Cardiac fibroblast (primary cell): ENCODE data around the gene PDE1C.

ENCODE experiments used
- DNase-seq, 2 donors: peaks; one replicate each; pipeline versions ENCODE4 v3.0.0 to v3.0.0-alpha.2; 2010; ENCODE audit warnings: low read depth in 2 of 2
- H3K4me3 ChIP-seq, 2 donors: replicated peaks in 1 of 2; 1 replicate in 1 of 2; 2 replicates in 1 of 2; pipeline ENCODE4 v1.5.1; 2011; ENCODE audit warnings: low read depth in 2 of 2, low read length in 2 of 2, mild to moderate bottlenecking in 2 of 2, moderate library complexity in 1 of 2
- TF ChIP-seq, protein P1 (sequence below): IDR thresholded peaks from one replicate; pipeline ENCODE4 v1.5.1; 2011; ENCODE audit warnings: low read depth, mild to moderate bottlenecking, low read length, inconsistent platforms

Gene PDE1C

DNA sequence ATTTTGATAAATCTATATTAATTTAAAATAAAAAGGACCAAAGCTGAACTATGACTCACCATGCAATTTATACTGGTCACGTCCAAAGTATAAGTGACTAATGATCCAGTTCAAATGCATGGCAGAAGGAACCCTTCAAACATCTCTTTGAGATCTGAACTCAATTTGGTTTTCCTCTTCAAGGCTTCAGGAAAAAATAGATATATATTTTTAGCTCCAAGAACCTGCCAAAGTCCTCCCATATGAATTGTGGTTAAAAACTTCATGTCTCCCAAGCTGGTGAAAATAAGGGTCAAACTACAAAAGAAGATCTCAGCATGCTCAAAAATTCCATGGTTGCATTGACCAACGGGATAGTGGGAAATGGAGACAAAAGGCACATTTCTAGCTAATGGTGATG, 34.6 kb upstream of the PDE1C start:
- TF ChIP-seq, protein P1, sequence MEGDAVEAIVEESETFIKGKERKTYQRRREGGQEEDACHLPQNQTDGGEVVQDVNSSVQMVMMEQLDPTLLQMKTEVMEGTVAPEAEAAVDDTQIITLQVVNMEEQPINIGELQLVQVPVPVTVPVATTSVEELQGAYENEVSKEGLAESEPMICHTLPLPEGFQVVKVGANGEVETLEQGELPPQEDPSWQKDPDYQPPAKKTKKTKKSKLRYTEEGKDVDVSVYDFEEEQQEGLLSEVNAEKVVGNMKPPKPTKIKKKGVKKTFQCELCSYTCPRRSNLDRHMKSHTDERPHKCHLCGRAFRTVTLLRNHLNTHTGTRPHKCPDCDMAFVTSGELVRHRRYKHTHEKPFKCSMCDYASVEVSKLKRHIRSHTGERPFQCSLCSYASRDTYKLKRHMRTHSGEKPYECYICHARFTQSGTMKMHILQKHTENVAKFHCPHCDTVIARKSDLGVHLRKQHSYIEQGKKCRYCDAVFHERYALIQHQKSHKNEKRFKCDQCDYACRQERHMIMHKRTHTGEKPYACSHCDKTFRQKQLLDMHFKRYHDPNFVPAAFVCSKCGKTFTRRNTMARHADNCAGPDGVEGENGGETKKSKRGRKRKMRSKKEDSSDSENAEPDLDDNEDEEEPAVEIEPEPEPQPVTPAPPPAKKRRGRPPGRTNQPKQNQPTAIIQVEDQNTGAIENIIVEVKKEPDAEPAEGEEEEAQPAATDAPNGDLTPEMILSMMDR = no peak
- no peak for DNase-seq
- H3K4me3 ChIP-seq = no peak overlapping the region

DNA sequence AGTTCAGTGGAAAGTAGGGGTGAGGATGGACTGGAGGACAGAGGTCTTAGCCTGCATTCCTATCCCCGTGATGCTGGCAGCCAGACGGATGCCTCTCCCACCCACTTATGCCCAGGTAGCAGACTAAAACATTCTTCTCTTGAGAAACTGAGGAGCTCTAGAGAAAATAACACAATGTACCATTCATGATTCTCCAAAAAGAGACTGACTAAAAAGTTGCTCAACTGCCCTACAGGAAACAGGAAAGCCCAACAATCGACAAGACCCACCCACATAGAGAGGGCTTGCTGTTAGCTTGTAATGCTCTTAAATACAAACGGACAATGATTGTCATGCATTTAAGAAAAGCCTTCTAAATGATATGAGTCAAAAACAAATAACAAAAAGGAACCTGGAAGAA, 33.2 kb upstream of the PDE1C start:
- TF ChIP-seq, protein P1 = no peak
- no peak overlapping the region for H3K4me3 ChIP-seq
- peak in 1 of 2 donors; percentile 32 for DNase-seq

DNA sequence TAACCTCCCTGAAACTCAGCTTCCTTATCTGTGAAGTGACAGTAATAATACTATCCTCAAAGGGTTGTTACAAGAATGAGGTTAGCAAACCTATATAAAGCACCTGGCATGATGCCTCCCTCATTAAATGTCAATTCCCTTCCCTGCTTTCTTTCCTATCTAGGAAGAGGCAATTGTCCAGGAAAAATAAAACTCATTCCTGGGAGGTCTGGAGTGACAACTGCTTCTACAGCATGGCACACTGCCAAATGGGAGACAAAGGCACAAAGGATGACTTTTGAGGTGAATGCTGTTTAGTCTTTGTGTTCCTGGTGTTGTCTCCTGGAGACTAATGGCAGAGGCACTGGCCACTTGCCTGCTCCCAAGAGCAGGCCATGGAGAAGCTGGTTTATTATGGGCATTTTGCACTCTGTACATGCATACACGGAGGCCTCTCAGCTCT, 32.2 kb upstream of the PDE1C start:
- DNase-seq = no peak
- TF ChIP-seq, protein P1 = no peak
- H3K4me3 ChIP-seq = no peak overlapping the region

DNA sequence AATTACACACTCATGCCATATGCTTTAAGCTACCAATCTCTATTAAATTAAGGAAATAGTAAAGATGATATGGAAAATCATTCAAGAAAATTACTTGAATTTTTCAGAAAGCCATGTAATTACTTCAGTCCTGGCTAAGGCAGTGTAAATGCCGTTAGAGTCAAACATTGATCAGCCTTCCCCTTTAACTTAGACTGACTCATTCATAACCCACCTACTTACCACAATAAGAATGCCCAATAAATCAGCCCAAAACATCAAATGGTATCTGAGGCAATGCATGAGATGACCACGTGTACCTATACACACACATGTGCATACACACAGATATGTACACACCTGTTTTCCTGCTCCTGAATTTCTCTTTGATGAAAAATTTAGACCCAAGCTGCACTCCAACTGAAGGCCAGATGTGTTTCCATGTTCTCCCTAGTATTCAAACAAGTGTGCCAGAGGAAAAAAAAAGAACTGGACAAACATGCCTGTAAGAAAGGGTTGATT, 30.2 kb upstream of the PDE1C start:
- TF ChIP-seq, protein P1 = no peak
- no peak overlapping the region for H3K4me3 ChIP-seq
- no peak for DNase-seq

DNA sequence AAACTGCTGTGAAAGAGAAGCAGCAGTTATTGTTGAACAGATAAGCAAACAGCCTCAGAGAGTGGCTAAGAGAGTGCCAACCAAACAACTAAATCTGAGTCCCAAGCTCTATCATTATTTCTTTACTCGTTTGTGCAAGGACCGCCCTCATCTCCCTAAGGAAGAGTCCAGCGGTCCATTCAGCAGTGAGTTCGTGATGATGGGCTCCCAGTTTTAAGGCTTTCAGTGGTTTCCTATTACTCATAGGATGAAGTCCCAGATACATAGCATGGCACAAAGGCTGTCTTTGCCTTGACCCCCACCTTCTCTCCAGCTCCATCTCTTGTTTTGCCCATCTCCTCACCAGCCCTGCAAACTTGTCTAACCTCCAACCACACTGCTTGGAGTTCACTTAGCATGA, 24.3 kb upstream of the PDE1C start:
- H3K4me3 ChIP-seq = no peak overlapping the region
- DNase-seq = no peak
- TF ChIP-seq, protein P1 = no peak

DNA sequence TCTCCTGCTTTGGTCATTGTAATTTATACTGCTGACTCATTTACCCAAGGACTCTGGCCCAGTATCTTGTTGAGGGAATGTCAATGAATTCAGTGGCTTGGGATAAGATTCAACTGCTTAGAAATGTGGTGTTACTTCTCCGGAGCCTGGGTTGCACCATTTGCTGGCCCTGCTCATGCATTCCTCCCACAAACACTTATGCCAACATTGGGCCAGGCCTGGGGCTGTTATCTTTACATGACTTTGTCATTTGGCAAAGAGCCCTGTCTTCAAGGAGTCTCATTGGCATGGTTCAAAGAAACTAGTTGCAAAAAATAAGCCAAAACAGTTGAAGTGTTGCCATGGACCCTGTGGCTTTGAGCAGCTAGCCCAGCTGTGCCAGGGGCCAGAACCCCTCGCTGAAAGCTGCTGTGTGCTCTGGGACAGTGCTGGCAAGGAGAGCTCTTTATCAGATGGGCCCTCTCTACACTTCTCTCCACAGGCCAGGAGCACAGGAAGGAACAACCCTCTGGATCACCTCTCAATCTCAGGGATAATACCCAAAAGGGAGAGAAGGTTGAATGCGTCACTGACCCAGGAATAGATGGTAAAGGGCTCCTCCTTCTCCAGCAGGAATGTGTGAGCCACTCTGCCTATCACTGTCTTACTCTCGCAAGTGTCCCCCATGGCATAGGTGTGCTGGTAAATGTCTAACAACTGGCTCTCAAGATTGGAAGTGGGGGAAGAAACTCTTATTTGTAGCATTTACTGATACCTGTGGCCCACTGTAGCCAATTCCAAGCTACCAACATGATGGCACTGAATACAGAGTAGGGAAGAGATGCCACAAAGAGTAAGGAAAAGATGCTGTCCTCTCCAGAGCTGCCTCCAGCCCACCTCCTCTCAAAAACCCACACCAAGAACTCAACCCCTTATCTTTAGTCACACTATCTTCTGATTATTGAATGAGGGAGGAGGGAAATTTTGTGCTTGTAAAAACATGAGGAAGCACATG, 23.5 kb upstream of the PDE1C start:
- TF ChIP-seq, protein P1 = no peak
- H3K4me3 ChIP-seq = no peak overlapping the region
- DNase-seq = peak; percentile 68 to 99
